ENCODE data around the gene PYDC1. TPM values are rescaled to one million over a fixed set of nuclear protein-coding genes. Genes with fewer than 3 reads are reported as not detected.

PYDC1 gene
- total RNA-seq, 1 experiment from 2014 or later = not detected

- H3K36me3 Mint-ChIP-seq (ENCODE audit: insufficient read depth, unreplicated experiment) = no peaks in the 10 kb centered on the region
- Histone ChIP-seq H3K4me1 (no peaks in the 10 kb centered on the region), H3K9me3 (no peaks in the 10 kb centered on the region), H3K36me3 (ENCODE audit: control insufficient read depth, insufficient read depth, low read length) (no peaks in the 10 kb centered on the region; the same call in 1 of the 2 replicates), H3K27me3 (replicated peaks; ENCODE audit: control insufficient read depth, insufficient read depth, low read length) (no peaks in the 10 kb centered on the region), H3K4me3 (ENCODE audit: low read depth, low read length) (peak overlapping the region; percentile 43; the same call in 1 of the 2 replicates)
- ChIA-PET CTCF (no interaction called here), POLR2A (no interaction called here)
- no peak for DNase-seq
- intact Hi-C loops (cut with micrococcal nuclease; ENCODE audit: unreplicated experiment) = loop anchor here (5.0 kb wide), 1 partner anchor 118 kb away; no protein-coding TSS in a partner anchor
- H3K4me1 Mint-ChIP-seq (ENCODE audit: low read depth, unreplicated experiment) = peaks cover 11% of the 10 kb centered on the region
- no peak overlapping the region for H3K27ac Mint-ChIP-seq (ENCODE audit: unreplicated experiment)
- H3K9me3 Mint-ChIP-seq (ENCODE audit: unreplicated experiment) = no peaks in the 10 kb centered on the region
- TF ChIP-seq CTCF (IDR thresholded peaks at IDR 0.05; ENCODE audit: insufficient read depth in 1 of 2, low read depth in 1 of 2, low read length in 1 of 2, severe bottlenecking in 1 of 2, unreplicated experiment in 1 of 2) = no peak
- peaks cover 3% of the 10 kb centered on the region for H3K27me3 Mint-ChIP-seq (ENCODE audit: insufficient read depth, unreplicated experiment)
- peak overlapping the region; percentile 70 for H3K4me3 Mint-ChIP-seq (ENCODE audit: unreplicated experiment)
- no TSS peak for BruUV-seq (replicated peaks)
Measured at GRCh38 chr16:31214708-31215286, 2.1 kb downstream of the PYDC1 start.

- Mint-ChIP-seq H3K36me3 (ENCODE audit: insufficient read depth, unreplicated experiment) (no peaks in the 10 kb centered on the region), H3K27ac (ENCODE audit: unreplicated experiment) (no peak within 1 kb of the TSS), H3K4me3 (ENCODE audit: unreplicated experiment) (peak within 1 kb of the TSS; percentile 70), H3K27me3 (ENCODE audit: insufficient read depth, unreplicated experiment) (peaks cover 3% of the 10 kb centered on the region), H3K9me3 (ENCODE audit: unreplicated experiment) (no peaks in the 10 kb centered on the region), H3K4me1 (ENCODE audit: low read depth, unreplicated experiment) (peaks cover 11% of the 10 kb centered on the region)
- CTCF ChIA-PET = no interaction called here
- Histone ChIP-seq H3K36me3 (ENCODE audit: control insufficient read depth, insufficient read depth, low read length) (no peaks in the 10 kb centered on the region; the same call in 1 of the 2 replicates), H3K9me3 (no peaks in the 10 kb centered on the region), H3K4me1 (no peaks in the 10 kb centered on the region), H3K27me3 (replicated peaks; ENCODE audit: control insufficient read depth, insufficient read depth, low read length) (no peaks in the 10 kb centered on the region), H3K4me3 (ENCODE audit: low read depth, low read length) (no peak within 1 kb of the TSS)
- BruUV-seq (replicated peaks) = no TSS peak
- DNase-seq = no peak
- intact Hi-C loops (cut with micrococcal nuclease; ENCODE audit: unreplicated experiment) = no loop called here
- TF ChIP-seq CTCF (IDR thresholded peaks at IDR 0.05; ENCODE audit: insufficient read depth in 1 of 2, low read depth in 1 of 2, low read length in 1 of 2, severe bottlenecking in 1 of 2, unreplicated experiment in 1 of 2) = no peak
- POLR2A ChIA-PET = no interaction called here
Measured at GRCh38 chr16:31213877-31214707, 2.8 kb downstream of the PYDC1 start, which contains the start of gene TRIM72. Gene TRIM72 (plus strand): TSS chr16:31214119. CDS start chr16:31214739, 620 bp downstream.

- Histone ChIP-seq H3K9me3 (no peaks in the 10 kb centered on the region), H3K36me3 (ENCODE audit: control insufficient read depth, insufficient read depth, low read length) (no peaks in the 10 kb centered on the region; the same call in 1 of the 2 replicates), H3K4me3 (ENCODE audit: low read depth, low read length) (no peak overlapping the region), H3K27me3 (replicated peaks; ENCODE audit: control insufficient read depth, insufficient read depth, low read length) (no peaks in the 10 kb centered on the region), H3K4me1 (no peaks in the 10 kb centered on the region)
- H3K27me3 Mint-ChIP-seq (ENCODE audit: insufficient read depth, unreplicated experiment) = peaks cover 3% of the 10 kb centered on the region
- intact Hi-C loops (cut with micrococcal nuclease; ENCODE audit: unreplicated experiment) = no loop called here
- no peak for TF ChIP-seq CTCF (IDR thresholded peaks at IDR 0.05; ENCODE audit: insufficient read depth in 1 of 2, low read depth in 1 of 2, low read length in 1 of 2, severe bottlenecking in 1 of 2, unreplicated experiment in 1 of 2)
- no peak for DNase-seq
- H3K36me3 Mint-ChIP-seq (ENCODE audit: insufficient read depth, unreplicated experiment) = no peaks in the 10 kb centered on the region
- no peak overlapping the region for H3K27ac Mint-ChIP-seq (ENCODE audit: unreplicated experiment)
- H3K4me3 Mint-ChIP-seq (ENCODE audit: unreplicated experiment) = no peak overlapping the region
- peaks cover 11% of the 10 kb centered on the region for H3K4me1 Mint-ChIP-seq (ENCODE audit: low read depth, unreplicated experiment)
- H3K9me3 Mint-ChIP-seq (ENCODE audit: unreplicated experiment) = no peaks in the 10 kb centered on the region
- no TSS peak for BruUV-seq (replicated peaks)
- POLR2A ChIA-PET = no interaction called here
- CTCF ChIA-PET = no interaction called here
Measured at GRCh38 chr16:31213342-31213741, 3.6 kb downstream of the PYDC1 start.

Measured in Caco-2 (cell line).